ENCODE data around the gene FAHD2A. TPM values are rescaled to one million over a fixed set of nuclear protein-coding genes. Genes with fewer than 3 reads are reported as not detected.

FAHD2A gene
- total RNA-seq, 1 donor from 2014 or later, result 42.0 TPM

DNA sequence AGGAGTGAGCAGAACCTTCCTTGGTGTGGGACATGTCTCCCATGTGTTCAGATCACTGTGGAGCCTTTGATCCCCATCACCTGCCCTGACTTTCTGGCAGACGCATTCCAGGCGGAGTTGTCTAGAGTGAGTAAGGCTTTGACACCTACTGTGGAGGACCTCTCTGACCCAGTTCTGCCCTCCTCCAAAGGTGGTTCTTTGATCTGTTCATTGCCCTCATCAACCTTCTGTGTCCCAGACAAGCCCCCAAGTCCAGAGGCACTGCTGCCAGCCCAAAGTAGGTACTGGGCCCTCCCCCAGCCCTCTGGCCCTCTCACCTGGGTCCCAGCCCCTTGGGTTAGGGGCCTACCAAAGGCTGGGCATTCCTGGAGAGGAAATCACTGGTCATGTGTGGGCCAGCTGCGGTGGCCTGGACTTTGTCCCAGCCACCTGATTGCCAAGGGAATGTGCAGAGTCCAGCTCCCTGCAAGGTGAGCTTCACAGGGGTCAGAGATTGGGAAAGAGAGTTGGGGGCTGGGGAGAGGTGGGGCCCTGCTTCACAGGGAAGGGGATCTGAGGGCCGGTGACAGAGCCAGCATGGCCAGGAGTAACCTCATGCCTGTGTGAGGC is 12.1 kb upstream of the FAHD2A start:
- intact Hi-C loops (cut with DNase I), result no loop called here
- TF ChIP-seq POLR2AphosphoS5 (IDR thresholded peaks at IDR 0.05; ENCODE audit: insufficient read depth in 1 of 2, low read depth in 1 of 2) (no peak), POLR2A (IDR thresholded peaks at IDR 0.05) (no peak), CTCF (IDR thresholded peaks at IDR 0.05) (no peak)
- Histone ChIP-seq H3K36me3 (no peaks in the 10 kb centered on the region), H3K27ac (no peak overlapping the region), H3K9me3 (no peaks in the 10 kb centered on the region), H3K27me3 (no peaks in the 10 kb centered on the region), H3K4me1 (peaks cover 19% of the 10 kb centered on the region), H3K4me3 (no peak overlapping the region)
- no peak for DNase-seq (ENCODE audit: extremely low spot score in 2 of 2)

- Histone ChIP-seq H3K36me3 (no peaks in the 10 kb centered on the region), H3K4me3 (no peak overlapping the region), H3K27ac (no peak overlapping the region), H3K9me3 (no peaks in the 10 kb centered on the region), H3K27me3 (no peaks in the 10 kb centered on the region), H3K4me1 (peaks cover 13% of the 10 kb centered on the region)
- TF ChIP-seq POLR2A (IDR thresholded peaks at IDR 0.05) (no peak), POLR2AphosphoS5 (IDR thresholded peaks at IDR 0.05; ENCODE audit: insufficient read depth in 1 of 2, low read depth in 1 of 2) (no peak), CTCF (IDR thresholded peaks at IDR 0.05) (no peak)
- DNase-seq (ENCODE audit: extremely low spot score in 2 of 2), result no peak
- intact Hi-C loops (cut with DNase I), result no loop called here
Measured at GRCh38 chr2:95390881-95391321, 11.6 kb upstream of the FAHD2A start.

- no peak for TF ChIP-seq CTCF (IDR thresholded peaks at IDR 0.05)
- TF ChIP-seq POLR2A (IDR thresholded peaks at IDR 0.05), result no peak
- no peak for TF ChIP-seq POLR2AphosphoS5 (IDR thresholded peaks at IDR 0.05; ENCODE audit: insufficient read depth in 1 of 2, low read depth in 1 of 2)
Measured at GRCh38 chr2:95391641-95392310, 10.7 kb upstream of the FAHD2A start.

DNA sequence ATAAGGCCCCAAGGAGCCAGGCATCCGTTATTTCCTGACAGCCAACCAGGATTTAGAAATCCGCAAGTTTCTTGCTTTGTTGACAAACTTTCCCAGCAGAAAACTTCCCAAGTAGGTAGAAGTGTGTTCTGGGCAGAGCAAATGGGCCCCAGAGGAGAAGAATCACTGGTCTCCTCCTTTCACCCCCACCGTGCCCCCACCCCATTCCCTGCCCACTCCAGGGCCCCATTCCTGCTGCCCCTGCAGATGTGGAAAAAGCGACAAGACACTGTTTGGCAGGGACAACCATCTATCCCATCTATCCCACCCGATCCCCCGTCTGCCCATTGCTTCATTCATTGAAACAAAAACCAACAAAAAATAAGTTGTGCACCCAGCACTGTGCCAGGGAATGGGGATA is 10.2 kb upstream of the FAHD2A start:
- no peak overlapping the region for H3K27ac ChIP-seq
- no peak for DNase-seq (ENCODE audit: extremely low spot score in 2 of 2)
- H3K27me3 ChIP-seq, result no peaks in the 10 kb centered on the region
- no peaks in the 10 kb centered on the region for H3K36me3 ChIP-seq
- no peak overlapping the region for H3K4me3 ChIP-seq
- peaks cover 8% of the 10 kb centered on the region for H3K4me1 ChIP-seq
- intact Hi-C loops (cut with DNase I), result no loop called here
- TF ChIP-seq POLR2A (IDR thresholded peaks at IDR 0.05), result no peak
- no peak for TF ChIP-seq POLR2AphosphoS5 (IDR thresholded peaks at IDR 0.05; ENCODE audit: insufficient read depth in 1 of 2, low read depth in 1 of 2)
- TF ChIP-seq CTCF (IDR thresholded peaks at IDR 0.05), result no peak
- H3K9me3 ChIP-seq, result no peaks in the 10 kb centered on the region

More at GRCh38 chr2:95391641-95392310, 10.7 kb upstream of the FAHD2A start:
- H3K27me3 ChIP-seq, result no peaks in the 10 kb centered on the region
- DNase-seq (ENCODE audit: extremely low spot score in 2 of 2), result no peak
- H3K36me3 ChIP-seq, result no peaks in the 10 kb centered on the region
- intact Hi-C loops (cut with DNase I), result no loop called here
- H3K27ac ChIP-seq, result no peak overlapping the region
- H3K4me1 ChIP-seq, result peaks cover 8% of the 10 kb centered on the region
- no peak overlapping the region for H3K4me3 ChIP-seq
- no peaks in the 10 kb centered on the region for H3K9me3 ChIP-seq

Measured in vagina (tissue), 2 donors.